Mucosa of stomach (tissue), 1 donor: ENCODE results near the gene FFAR1.

Source experiments
- H3K27me3 ChIP-seq: one replicate; pipeline ENCODE4 v1.7.0; 2013; ENCODE audit warnings: mild to moderate bottlenecking, low read length; ENCODE audit not compliant: control insufficient read depth, insufficient read depth
- H3K36me3 ChIP-seq: one replicate; pipeline ENCODE4 v1.7.0; 2013; ENCODE audit warnings: low read length; ENCODE audit not compliant: control insufficient read depth, insufficient read depth
- H3K4me1 ChIP-seq: one replicate; pipeline ENCODE4 v1.7.0; 2013; ENCODE audit warnings: mild to moderate bottlenecking, low read length; ENCODE audit not compliant: control insufficient read depth, insufficient read depth
- H3K4me3 ChIP-seq: one replicate; pipeline ENCODE4 v1.7.0; 2013; ENCODE audit warnings: low read length
- H3K9ac ChIP-seq: one replicate; pipeline ENCODE4 v1.7.0; 2013; ENCODE audit warnings: mild to moderate bottlenecking, low read length, moderate library complexity
- H3K9me3 ChIP-seq: one replicate; pipeline ENCODE4 v1.7.0; 2013; ENCODE audit warnings: mild to moderate bottlenecking, low read length, moderate library complexity; ENCODE audit not compliant: control insufficient read depth
- donor health status: Pancreatic carcinoma.

Gene FFAR1

DNA sequence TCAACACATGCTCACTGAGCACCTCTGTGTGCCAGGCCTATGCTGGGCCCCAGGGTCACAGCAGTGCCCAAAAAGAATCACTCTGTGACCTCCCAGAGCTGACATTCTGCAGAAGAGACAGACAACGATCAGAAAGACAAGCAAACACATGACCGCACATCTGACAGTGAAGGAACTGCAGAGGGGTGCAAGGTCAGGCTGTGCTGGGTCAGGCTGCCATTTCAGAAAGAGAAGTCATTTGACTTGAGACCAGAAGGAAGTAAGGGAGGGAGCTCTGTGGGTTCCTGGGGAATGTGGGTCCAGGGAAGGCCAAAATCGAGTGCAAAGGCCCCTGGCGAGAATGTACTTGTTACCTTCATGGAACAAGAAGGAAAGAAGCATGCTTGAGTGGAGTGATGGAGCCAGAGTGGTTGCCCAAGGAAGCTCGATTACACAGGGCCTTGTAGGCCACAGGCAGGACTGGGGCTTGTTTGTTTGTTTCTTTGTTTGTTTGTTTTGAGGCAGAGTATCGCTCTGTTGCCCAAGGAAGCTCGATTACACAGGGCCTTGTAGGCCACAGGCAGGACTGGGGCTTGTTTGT lies 30.1 kb upstream of the FFAR1 start:
- Histone ChIP-seq H3K9ac (no peak overlapping the region), H3K4me3 (no peak overlapping the region), H3K4me1 (peaks cover 7% of the 10 kb centered on the region), H3K27me3 (peaks cover 4% of the 10 kb centered on the region), H3K36me3 (no peaks in the 10 kb centered on the region), H3K9me3 (no peaks in the 10 kb centered on the region)

DNA sequence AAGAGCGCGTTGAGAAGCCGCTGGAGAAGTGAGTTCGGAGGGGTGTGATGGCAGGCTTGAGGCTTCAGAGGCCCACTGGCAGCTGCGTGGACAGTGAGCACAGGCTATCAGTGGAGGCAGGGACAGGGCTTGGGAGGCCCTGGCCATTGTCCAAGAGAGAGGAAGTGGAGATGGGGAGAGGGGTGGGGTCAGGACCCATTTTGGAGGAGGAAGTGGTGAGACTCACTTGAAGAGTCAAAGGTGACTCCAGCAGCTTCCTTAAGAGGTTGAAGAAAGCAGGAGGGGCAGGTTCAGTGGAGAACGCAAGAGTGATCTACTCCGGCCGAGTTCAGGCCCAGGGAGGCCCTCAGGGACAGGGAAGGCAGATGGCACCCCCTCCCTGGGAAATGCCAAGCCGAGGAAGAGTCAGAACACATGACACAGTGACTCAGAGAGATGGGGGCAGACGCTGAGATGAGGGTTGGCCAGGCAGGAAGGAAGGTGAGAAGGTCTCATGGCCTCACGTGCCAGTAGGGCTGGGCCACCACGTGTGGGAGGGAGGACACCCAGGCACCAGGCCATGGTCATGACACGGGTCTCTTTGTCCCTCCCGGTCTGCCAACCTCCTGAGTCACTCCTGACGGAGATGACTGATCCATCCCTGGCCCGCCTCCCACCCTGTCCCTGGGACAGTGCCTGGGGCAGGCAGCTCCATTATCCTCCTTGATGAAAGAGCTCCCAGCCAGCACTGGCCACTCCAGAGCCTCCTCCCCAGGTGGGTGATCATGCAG lies 28.8 kb upstream of the FFAR1 start:
- Histone ChIP-seq H3K27me3 (no peaks in the 10 kb centered on the region), H3K4me1 (peaks cover 7% of the 10 kb centered on the region), H3K9me3 (no peaks in the 10 kb centered on the region), H3K9ac (no peak overlapping the region), H3K36me3 (no peaks in the 10 kb centered on the region), H3K4me3 (no peak overlapping the region)

DNA sequence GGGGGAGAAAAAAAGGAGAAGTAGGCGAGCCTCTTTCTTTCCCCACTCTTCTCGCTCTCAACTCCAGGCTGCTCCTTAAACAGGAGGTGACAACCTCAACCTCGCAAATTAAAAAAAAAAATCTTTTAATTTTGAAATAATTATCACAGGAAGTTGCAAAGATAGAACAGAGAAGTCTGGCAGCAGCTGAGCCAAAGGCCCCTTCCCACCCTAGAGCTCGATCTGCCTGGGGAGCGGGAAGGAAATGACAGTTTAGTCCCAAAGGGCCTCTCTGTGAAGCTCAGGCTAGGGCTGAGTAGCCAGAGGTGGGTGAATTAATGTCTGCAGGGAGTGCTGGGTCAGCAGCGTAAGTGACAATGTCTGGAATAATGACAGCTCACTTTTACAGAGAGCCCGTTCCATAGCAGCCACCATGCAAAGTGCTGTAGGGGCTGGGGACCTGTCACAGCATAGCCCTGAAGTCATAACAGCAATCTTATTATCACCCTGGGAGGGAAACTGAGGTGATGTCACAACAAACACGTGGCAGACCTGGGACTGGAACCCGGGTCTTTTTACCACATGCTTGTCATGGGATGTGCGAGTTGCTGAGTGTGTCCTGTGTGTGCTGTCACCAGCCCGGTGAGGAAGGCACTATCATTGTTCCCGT lies 27.5 kb upstream of the FFAR1 start:
- no peaks in the 10 kb centered on the region for H3K27me3 ChIP-seq
- no peak overlapping the region for H3K9ac ChIP-seq
- H3K36me3 ChIP-seq = no peaks in the 10 kb centered on the region
- peaks cover 7% of the 10 kb centered on the region for H3K4me1 ChIP-seq
- no peaks in the 10 kb centered on the region for H3K9me3 ChIP-seq
- H3K4me3 ChIP-seq = no peak overlapping the region

DNA sequence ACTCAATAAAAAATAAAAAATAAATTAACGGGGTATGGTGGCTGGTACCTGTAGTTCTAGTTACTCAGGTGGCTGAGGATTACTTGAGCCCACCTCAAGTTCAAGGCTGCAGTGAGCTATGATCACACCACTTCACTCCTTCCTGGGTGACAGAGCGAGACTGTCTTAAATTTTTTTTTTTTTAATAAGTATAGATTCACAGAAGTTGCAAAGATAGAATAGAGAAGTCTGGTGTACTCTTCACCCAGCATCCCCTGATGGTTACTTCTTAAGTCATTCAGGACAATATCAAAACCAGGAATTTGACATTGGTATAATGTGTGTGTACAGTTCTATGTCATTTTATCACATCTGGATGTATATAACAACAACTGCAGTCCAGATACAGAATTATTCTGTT lies 26.4 kb upstream of the FFAR1 start:
- H3K9me3 ChIP-seq = no peaks in the 10 kb centered on the region
- H3K4me1 ChIP-seq = peaks cover 7% of the 10 kb centered on the region
- H3K27me3 ChIP-seq = no peaks in the 10 kb centered on the region
- H3K9ac ChIP-seq = no peak overlapping the region
- no peaks in the 10 kb centered on the region for H3K36me3 ChIP-seq
- H3K4me3 ChIP-seq = no peak overlapping the region

DNA sequence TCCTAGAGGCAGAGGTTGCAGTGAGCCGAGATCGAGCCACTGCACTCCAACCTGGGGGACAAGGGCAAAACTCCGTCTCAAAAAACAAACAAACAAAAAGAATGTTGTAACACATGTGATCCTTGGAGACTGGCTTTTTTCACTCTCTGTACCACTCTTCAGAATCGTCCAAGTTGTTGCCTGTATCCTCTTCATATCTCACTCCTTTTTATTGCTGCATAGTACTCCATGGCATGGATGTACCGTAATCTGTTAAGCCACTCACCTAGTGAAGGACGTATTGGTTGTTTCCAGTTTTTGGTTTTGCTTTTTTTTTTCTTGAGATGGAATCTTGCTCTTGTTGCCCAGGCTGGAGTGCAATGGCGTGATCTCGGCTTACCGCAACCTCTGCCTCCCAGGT lies 25.7 kb upstream of the FFAR1 start:
- H3K9me3 ChIP-seq = no peaks in the 10 kb centered on the region
- no peaks in the 10 kb centered on the region for H3K36me3 ChIP-seq
- H3K9ac ChIP-seq = no peak overlapping the region
- no peaks in the 10 kb centered on the region for H3K27me3 ChIP-seq
- H3K4me1 ChIP-seq = peaks cover 7% of the 10 kb centered on the region
- H3K4me3 ChIP-seq = no peak overlapping the region

DNA sequence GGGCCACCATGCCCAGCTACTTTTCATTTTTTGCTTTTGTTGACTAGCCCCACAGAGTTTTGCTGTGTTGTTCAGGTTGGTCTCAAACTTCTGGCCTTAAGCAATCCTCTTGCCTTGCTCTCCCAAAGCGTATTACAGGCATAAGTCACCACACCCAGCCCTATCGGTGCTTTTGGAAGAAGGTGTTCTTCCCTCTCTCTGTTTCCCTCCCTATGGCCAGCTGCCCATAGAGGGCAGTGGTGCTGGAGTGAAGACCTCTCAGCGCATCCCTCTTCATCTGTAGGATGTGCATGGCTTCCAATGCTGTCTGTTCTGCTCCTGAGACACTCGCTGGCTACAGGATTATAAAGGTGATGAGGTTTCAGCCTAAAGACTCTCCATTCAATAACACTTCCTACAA lies 20.1 kb upstream of the FFAR1 start:
- Histone ChIP-seq H3K27me3 (no peaks in the 10 kb centered on the region), H3K36me3 (no peaks in the 10 kb centered on the region), H3K9ac (no peak overlapping the region), H3K9me3 (no peaks in the 10 kb centered on the region), H3K4me3 (no peak overlapping the region), H3K4me1 (no peaks in the 10 kb centered on the region)

DNA sequence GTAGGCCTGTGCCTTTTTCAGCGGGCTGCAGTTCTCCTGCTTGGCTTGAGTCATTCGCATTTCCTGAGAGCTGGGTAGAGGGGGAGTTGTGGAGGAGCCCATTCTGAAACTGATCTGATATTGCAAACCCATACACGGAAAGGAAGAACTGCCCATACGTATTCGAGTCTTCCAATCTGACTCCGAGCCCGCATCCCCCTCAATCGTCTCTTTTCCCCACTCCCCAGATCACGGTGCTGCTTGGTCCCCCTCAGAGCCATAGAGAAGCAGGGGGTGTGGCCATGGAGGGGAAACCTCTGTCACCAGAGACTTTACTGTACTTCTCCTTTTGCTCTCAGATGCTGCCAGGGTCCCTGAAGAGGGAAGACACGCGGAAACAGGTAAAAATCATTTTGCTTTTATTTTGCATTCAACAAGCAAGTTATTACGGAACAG lies 18.8 kb upstream of the FFAR1 start, which contains the start of gene CD22:
TSS of gene CD22 (plus strand) at position 337 of the 435 bp plus-strand sequence. CDS start 2,854 bp downstream, outside the sequence.
- Histone ChIP-seq H3K9ac (no peak within 1 kb of the TSS), H3K36me3 (no peaks in the 10 kb centered on the region), H3K4me1 (no peaks in the 10 kb centered on the region), H3K9me3 (no peaks in the 10 kb centered on the region), H3K4me3 (no peak within 1 kb of the TSS), H3K27me3 (no peaks in the 10 kb centered on the region)

DNA sequence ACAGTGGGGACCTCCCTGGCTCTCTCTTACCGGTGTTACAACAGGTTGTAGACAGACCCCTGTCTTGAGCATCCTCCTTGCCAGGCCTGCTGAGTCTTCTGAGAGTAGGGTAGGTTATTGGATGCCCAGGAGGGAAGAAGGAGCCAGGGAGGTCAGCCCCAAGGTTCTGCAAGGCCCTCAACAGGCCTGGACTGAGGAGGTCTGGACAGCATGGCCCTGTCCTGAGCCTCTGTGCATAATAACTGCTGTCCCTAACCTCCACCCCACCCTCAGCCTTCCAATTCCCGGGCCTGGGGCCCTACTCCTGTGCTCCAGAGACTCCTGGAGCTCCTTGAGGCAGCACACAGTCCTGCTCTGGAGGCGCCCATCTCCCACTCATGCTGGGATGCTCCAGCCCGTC lies 18.4 kb upstream of the FFAR1 start:
- H3K4me1 ChIP-seq = no peaks in the 10 kb centered on the region
- no peak overlapping the region for H3K4me3 ChIP-seq
- no peaks in the 10 kb centered on the region for H3K9me3 ChIP-seq
- no peaks in the 10 kb centered on the region for H3K36me3 ChIP-seq
- no peak overlapping the region for H3K9ac ChIP-seq
- H3K27me3 ChIP-seq = no peaks in the 10 kb centered on the region

DNA sequence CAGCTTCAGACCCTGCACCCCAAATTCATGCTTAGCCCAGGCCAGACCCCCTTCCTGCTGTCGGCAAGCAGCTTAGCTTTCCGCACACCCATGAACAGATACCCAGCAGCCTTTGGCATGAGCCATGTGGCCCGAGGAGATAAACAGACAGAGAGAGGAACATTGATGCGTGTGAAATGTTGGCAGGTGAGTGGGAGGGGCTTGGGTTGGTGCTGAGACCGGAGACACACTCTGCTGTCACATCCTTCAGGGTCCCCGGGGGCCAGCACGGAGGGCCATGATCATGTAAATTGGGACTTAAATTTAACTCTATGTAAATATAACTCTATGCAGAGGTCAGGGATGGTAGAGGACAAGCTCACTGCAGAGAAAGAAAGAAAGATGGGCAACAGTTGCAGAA lies 17.2 kb upstream of the FFAR1 start:
- no peak overlapping the region for H3K9ac ChIP-seq
- no peaks in the 10 kb centered on the region for H3K9me3 ChIP-seq
- no peaks in the 10 kb centered on the region for H3K27me3 ChIP-seq
- no peaks in the 10 kb centered on the region for H3K4me1 ChIP-seq
- no peaks in the 10 kb centered on the region for H3K36me3 ChIP-seq
- H3K4me3 ChIP-seq = no peak overlapping the region

DNA sequence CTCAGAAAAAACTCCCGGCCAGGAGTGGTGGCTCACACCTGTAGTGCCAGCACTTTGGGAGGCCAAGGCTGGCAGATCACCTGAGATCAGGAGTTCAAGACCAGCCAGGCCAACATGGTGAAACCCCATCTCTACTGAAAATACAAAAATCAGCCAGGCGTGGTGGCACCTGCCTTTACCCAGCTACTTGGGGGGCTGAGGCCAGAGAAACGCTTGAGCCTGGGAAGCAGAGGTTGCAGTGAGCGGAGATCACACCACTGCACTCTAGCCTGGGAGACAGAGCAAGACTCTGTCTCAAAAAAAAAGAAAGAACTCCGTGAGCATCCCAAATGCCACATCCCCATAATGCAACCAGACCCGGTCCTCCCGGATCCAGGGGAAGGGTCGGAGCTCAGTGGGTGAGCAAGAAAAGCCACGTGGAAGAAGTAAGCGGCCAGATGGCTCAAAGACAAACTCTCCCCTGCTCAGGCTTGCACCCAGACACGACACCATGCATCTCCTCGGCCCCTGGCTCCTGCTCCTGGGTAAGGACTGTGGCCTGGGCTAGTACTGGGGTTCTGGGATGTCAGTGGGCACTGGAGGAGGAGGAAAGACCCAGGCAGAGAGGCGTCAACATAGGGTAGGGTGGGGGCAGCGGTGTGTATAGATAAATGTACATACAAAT lies 16.0 kb upstream of the FFAR1 start:
- no peaks in the 10 kb centered on the region for H3K4me1 ChIP-seq

DNA sequence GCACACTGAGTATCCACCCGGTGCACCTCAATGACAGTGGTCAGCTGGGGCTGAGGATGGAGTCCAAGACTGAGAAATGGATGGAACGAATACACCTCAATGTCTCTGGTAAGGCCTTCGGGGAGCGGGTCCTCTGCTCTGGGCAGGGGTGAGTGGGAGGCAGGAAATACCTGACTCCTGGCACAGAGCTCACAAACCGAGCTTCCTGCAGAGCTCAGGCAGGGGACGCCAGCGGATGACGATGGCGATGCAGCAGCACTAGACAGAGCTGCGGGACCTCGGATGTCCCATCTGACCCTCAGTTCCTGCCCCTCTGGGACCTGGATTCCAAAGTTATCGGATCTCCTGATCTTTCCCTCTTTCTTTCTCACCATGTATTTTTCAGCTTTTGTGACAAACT lies 14.9 kb upstream of the FFAR1 start:
- Histone ChIP-seq H3K27me3 (no peaks in the 10 kb centered on the region), H3K9me3 (no peaks in the 10 kb centered on the region), H3K4me1 (no peaks in the 10 kb centered on the region), H3K36me3 (no peaks in the 10 kb centered on the region), H3K9ac (no peak overlapping the region), H3K4me3 (no peak overlapping the region)

More for the DNA sequence above, 16.0 kb upstream of the FFAR1 start:
- no peaks in the 10 kb centered on the region for H3K9me3 ChIP-seq
- H3K4me3 ChIP-seq = no peak overlapping the region
- no peaks in the 10 kb centered on the region for H3K36me3 ChIP-seq
- no peak overlapping the region for H3K9ac ChIP-seq
- H3K27me3 ChIP-seq = no peaks in the 10 kb centered on the region
